Right lobe of liver (tissue), 4 donors: ENCODE data around the gene OR51E2.

Experiments
- CTCF ChIP-seq, 4 donors: fragments of 200-600 bp in 3 of 4; fragments of 450-650 bp in 1 of 4; IDR thresholded peaks; one replicate each; pipeline versions ENCODE4 v1.5.1 to v1.8.0; 2016 to 2022; ENCODE audit warnings: antibody characterized with exemption in 4 of 4, mild to moderate bottlenecking in 2 of 4
- POLR2A ChIP-seq: fragments of 450-650 bp; IDR thresholded peaks from one replicate; pipeline ENCODE4 v1.6.1; 2017; ENCODE audit warnings: antibody characterized with exemption, mild to moderate bottlenecking
- donor health status: DM: no; HTN: no; CAD: no.
- donor health status: DM: no; HTN: no; CAD: no.
- donor health status: DM: no; HTN: yes; CAD: no.

GRCh38 chr11:4664183-4664582, 33.5 kb downstream of the OR51E2 start:
- TF ChIP-seq CTCF (IDR thresholded peaks at IDR 0.05) (no peak), POLR2A (no peak)
